Keratinocyte (primary cell): Measurements from ENCODE around the gene FAM180B. TPM values are rescaled to one million over a fixed set of nuclear protein-coding genes. Genes with fewer than 3 reads are reported as not detected.

ENCODE experiments used
- DNase-seq: peaks from one replicate; pipeline ENCODE4 v3.0.0-alpha.2; 2011; ENCODE audit warnings: low read depth, missing footprints, low spot score
- FAIRE-seq: peaks from 2 replicates; lab custom pipeline; 2011; peaks lifted over from hg19 to GRCh38; lab: Jason Lieb, UNC
- H2AFZ ChIP-seq: 2 replicates; pipeline ENCODE4 v1.6.0; 2012; ENCODE audit warnings: low read length, control low read depth, inconsistent platforms; ENCODE audit not compliant: control insufficient read depth
- H3K27ac ChIP-seq: 2 replicates; pipeline ENCODE4 v1.5.1; 2011; ENCODE audit warnings: low read length; ENCODE audit not compliant: control insufficient read depth, insufficient read depth
- H3K27me3 ChIP-seq: 3 replicates; pipeline ENCODE4 v1.6.0; 2011; ENCODE audit warnings: low read length; ENCODE audit not compliant: control insufficient read depth, insufficient read depth; ENCODE audit errors: extremely low read depth
- H3K36me3 ChIP-seq, 2 experiments: 2 replicates in 1 of 2; 3 replicates in 1 of 2; pipeline ENCODE4 v1.5.1; 2011; ENCODE audit warnings: low read length in 2 of 2, mild to moderate bottlenecking in 1 of 2; ENCODE audit not compliant: control insufficient read depth in 2 of 2, insufficient read depth in 2 of 2; ENCODE audit errors: extremely low read depth in 1 of 2
- H3K4me1 ChIP-seq: 3 replicates; pipeline ENCODE4 v1.5.1; 2011; ENCODE audit warnings: low read length; ENCODE audit not compliant: control insufficient read depth, insufficient read depth; ENCODE audit errors: extremely low read depth
- H3K4me2 ChIP-seq: 3 replicates; pipeline ENCODE4 v1.6.0; 2011; ENCODE audit warnings: low read depth, low read length; ENCODE audit not compliant: control insufficient read depth, insufficient read depth; ENCODE audit errors: extremely low read depth
- H3K4me3 ChIP-seq, 3 experiments: fragments of 200-600 bp in 1 of 3; sonication (generic) in 1 of 3; 2 replicates in 2 of 3; 3 replicates in 1 of 3; pipeline ENCODE4 v1.5.1; 2011 to 2016; ENCODE audit warnings: low read length in 3 of 3, mild to moderate bottlenecking in 3 of 3, control low read depth in 2 of 3, inconsistent platforms in 1 of 3, low read depth in 1 of 3, mixed read lengths in 1 of 3, mixed run types in 1 of 3, moderate library complexity in 1 of 3; ENCODE audit not compliant: control insufficient read depth in 2 of 3, insufficient read depth in 2 of 3; ENCODE audit errors: extremely low read depth in 1 of 3
- H3K79me2 ChIP-seq: 2 replicates; pipeline ENCODE4 v1.6.0; 2012; ENCODE audit warnings: low read length; ENCODE audit not compliant: control insufficient read depth, insufficient read depth
- H3K9ac ChIP-seq: 3 replicates; pipeline ENCODE4 v1.6.0; 2011; ENCODE audit warnings: low read length; ENCODE audit not compliant: control insufficient read depth, insufficient read depth; ENCODE audit errors: extremely low read depth
- H3K9me1 ChIP-seq: 3 replicates; pipeline ENCODE4 v1.6.0; 2011; ENCODE audit warnings: low read length; ENCODE audit not compliant: control insufficient read depth, insufficient read depth; ENCODE audit errors: extremely low read depth
- H3K9me3 ChIP-seq: 2 replicates; pipeline ENCODE4 v1.5.1; 2012; ENCODE audit warnings: low read depth, low read length; ENCODE audit not compliant: control insufficient read depth
- H4K20me1 ChIP-seq: 3 replicates; pipeline ENCODE4 v1.6.0; 2011; ENCODE audit warnings: low read length; ENCODE audit not compliant: control insufficient read depth, insufficient read depth; ENCODE audit errors: extremely low read depth
- EZH2 ChIP-seq: IDR thresholded peaks from one replicate; pipeline ENCODE4 v1.6.1; 2012; ENCODE audit warnings: inconsistent platforms, mild to moderate bottlenecking, low read length, moderate library complexity
- dilution Hi-C: fragments of 300-500 bp; cut with MboI; formaldehyde crosslinking; loops from one replicate; pipeline ENCODE4 v1.7.0; 2020; ENCODE audit warnings: low sequenced_read_pairs; ENCODE audit not compliant: extremely low pct_ligation_motif_present
- polyA plus RNA-seq, 5 experiments: library from polyadenylated mRNA; depleted of rRNA in 3 of 5; stranded (reverse) in 3 of 5; stranded (forward) in 1 of 5; unstranded in 1 of 5; fragments of >200 nt; gene quantifications; 1 replicate in 1 of 5; 2 replicates in 3 of 5; 3 replicates in 1 of 5; pipeline versions ENCODE4 v1.2.1 to v1.2.3, GENCODE V29; 2011 to 2012; ENCODE audit warnings: missing spikeins in 2 of 5, low read depth in 1 of 5, low replicate concordance in 1 of 5
- TF ChIP-seq, protein P1 (sequence below), 3 experiments: IDR thresholded peaks in 1 of 3; conservative IDR thresholded peaks in 1 of 3; optimal IDR thresholded peaks in 1 of 3; 2 replicates in 2 of 3; 3 replicates in 1 of 3; pipeline versions ENCODE3 to v1.5.1; 2011; ENCODE audit warnings: low read length in 3 of 3, mild to moderate bottlenecking in 3 of 3, moderate library complexity in 2 of 3, control low read depth in 1 of 3, inconsistent platforms in 1 of 3; ENCODE audit not compliant: insufficient read depth in 2 of 3; ENCODE audit errors: extremely low read depth in 1 of 3

The FAM180B gene
- polyA plus RNA-seq, 1 donor (not counting 4 experiments of a cell fraction or from before 2014, with no cell fraction given), result not detected

DNA sequence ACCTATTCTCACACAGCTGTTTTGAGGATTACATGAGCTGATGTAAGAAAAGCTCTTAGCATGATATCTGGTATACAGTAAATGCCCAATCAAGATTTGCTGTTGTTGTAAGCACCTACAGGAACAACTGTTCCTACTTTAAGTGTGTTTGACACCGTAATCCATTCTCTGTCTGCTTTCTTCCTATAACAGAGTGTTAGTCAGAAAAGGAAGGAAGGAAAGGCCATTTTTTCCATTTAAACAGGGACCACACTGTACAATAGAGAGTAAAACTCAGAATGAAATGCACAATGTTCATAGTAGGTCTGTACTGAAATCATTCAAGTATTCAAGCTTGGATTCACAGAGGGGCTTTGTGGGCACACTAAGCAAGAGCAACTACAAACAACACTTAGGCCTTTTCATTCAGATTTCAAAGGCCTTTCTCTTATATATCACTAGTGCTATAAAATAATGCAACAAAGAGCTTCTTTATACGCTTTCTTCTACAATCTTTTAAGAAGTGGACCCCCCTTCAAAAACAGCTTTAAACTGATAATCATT, 34.4 kb downstream of the FAM180B start:
- Histone ChIP-seq H3K36me3 (peaks cover 21 to 30% of the 10 kb centered on the region in 2 experiments), H3K4me1 (no peaks in the 10 kb centered on the region), H3K27ac (peak overlapping the region; percentile 12), H3K9me1 (no peaks in the 10 kb centered on the region), H3K79me2 (no peaks in the 10 kb centered on the region), H3K9ac (no peak overlapping the region), H3K4me3 (no peak overlapping the region), H3K27me3 (no peaks in the 10 kb centered on the region), H3K4me2 (no peak overlapping the region), H3K9me3 (no peaks in the 10 kb centered on the region), H2AFZ (no peak overlapping the region), H4K20me1 (no peaks in the 10 kb centered on the region)
- dilution Hi-C loops, result no loop called here
- TF ChIP-seq, protein P1, sequence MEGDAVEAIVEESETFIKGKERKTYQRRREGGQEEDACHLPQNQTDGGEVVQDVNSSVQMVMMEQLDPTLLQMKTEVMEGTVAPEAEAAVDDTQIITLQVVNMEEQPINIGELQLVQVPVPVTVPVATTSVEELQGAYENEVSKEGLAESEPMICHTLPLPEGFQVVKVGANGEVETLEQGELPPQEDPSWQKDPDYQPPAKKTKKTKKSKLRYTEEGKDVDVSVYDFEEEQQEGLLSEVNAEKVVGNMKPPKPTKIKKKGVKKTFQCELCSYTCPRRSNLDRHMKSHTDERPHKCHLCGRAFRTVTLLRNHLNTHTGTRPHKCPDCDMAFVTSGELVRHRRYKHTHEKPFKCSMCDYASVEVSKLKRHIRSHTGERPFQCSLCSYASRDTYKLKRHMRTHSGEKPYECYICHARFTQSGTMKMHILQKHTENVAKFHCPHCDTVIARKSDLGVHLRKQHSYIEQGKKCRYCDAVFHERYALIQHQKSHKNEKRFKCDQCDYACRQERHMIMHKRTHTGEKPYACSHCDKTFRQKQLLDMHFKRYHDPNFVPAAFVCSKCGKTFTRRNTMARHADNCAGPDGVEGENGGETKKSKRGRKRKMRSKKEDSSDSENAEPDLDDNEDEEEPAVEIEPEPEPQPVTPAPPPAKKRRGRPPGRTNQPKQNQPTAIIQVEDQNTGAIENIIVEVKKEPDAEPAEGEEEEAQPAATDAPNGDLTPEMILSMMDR (optimal IDR thresholded peaks at IDR 0.05 in 1 of 3, IDR thresholded peaks at IDR 0.05 in 1 of 3, conservative IDR thresholded peaks at IDR 0.05 in 1 of 3; ENCODE audit: extremely low read depth in 1 of 3, insufficient read depth in 2 of 3, low read length in 3 of 3), result no peak
- no peak for TF ChIP-seq EZH2
- DNase-seq (no peak), FAIRE-seq (no peak)

DNA sequence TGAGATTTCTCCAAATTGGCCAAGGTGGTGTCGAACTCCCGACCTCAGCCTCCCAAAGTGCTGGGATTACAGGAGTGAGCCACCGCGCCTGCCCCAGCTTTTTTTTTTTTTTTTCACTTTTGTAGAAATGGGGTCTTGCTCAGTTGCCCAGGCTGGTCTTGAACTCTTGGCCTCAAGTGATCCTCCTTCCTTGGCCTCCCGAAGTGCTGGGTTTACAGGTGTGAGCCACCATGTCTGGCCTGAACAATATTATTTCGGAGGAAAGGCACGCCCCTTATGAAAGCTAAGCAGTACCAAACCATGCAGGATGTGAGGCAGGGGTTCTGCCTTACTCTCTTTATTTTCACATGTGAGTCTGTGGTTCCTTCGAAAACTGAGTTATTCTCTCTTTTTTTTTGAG, 39.8 kb downstream of the FAM180B start:
- Histone ChIP-seq H3K9me1 (no peaks in the 10 kb centered on the region), H3K4me3 (no peak overlapping the region), H3K9ac (no peak overlapping the region), H3K4me2 (no peak overlapping the region), H3K27me3 (no peaks in the 10 kb centered on the region), H4K20me1 (no peaks in the 10 kb centered on the region), H3K27ac (no peak overlapping the region), H2AFZ (no peak overlapping the region), H3K4me1 (no peaks in the 10 kb centered on the region), H3K36me3 (peaks cover 28 to 30% of the 10 kb centered on the region in 2 experiments), H3K9me3 (no peaks in the 10 kb centered on the region), H3K79me2 (no peaks in the 10 kb centered on the region)
- FAIRE-seq (no peak), DNase-seq (no peak)
- TF ChIP-seq, protein P1 (optimal IDR thresholded peaks at IDR 0.05 in 1 of 3, IDR thresholded peaks at IDR 0.05 in 1 of 3, conservative IDR thresholded peaks at IDR 0.05 in 1 of 3; ENCODE audit: extremely low read depth in 1 of 3, insufficient read depth in 2 of 3, low read length in 3 of 3), result no peak
- no peak for TF ChIP-seq EZH2
- dilution Hi-C loops, result no loop called here
